ENCODE results near the gene EPHB3. TPM values are rescaled to one million over a fixed set of nuclear protein-coding genes. Genes with fewer than 3 reads are reported as not detected.

The EPHB3 gene
- total and polyA plus RNA-seq, 11 donors = 1.00 to 4.6 (median 1.8) TPM

GRCh38 chr3:184514171-184514490 lies 47.5 kb upstream of the EPHB3 start:
- no peak for DNase-seq
- Histone ChIP-seq H3K27ac (peak overlapping the region in 6 of 12 donors; percentile 34 to 45 (median 37)), H3K4me3 (peak overlapping the region in 10 of 12 donors; percentile 43 to 60 (median 51)), H3K9me3 (peaks cover 0 to 3% (median 0%) of the 10 kb centered on the region in 12 donors), H3K4me1 (peaks cover 0 to 21% (median 9%) of the 10 kb centered on the region in 12 donors), H3K36me3 (no peaks in the 10 kb centered on the region), H3K27me3 (peaks cover 0 to 54% (median 16%) of the 10 kb centered on the region in 9 donors)
- TF ChIP-seq CTCF (IDR thresholded peaks at IDR 0.05) = no peak
- no peak for TF ChIP-seq POLR2A (IDR thresholded peaks at IDR 0.05)
- peak in 1 of 4 donors; percentile 12 for ATAC-seq
- intact Hi-C loops (cut with DNase I) = loop anchor here (1.0 to 10.0 kb wide), 7 partner anchors 47 to 369 kb away; partner anchors contain the start of gene THPO (in 3 of the 10)
- 20 to 27% (median 23%) methylated on average over 10 of the region's 10 CpGs for WGBS, 4 donors

GRCh38 chr3:184523825-184524615 lies 37.6 kb upstream of the EPHB3 start:
- intact Hi-C loops (cut with DNase I) = no loop called here
- peaks cover 0 to 64% (median 35%) of the 10 kb centered on the region in 9 donors for H3K27me3 ChIP-seq
- peak overlapping the region in 2 of 12 donors; percentile 28 to 89 for H3K27ac ChIP-seq
- peak in 3 of 4 donors; percentile 68 to 93 (median 91) for ATAC-seq
- no peaks in the 10 kb centered on the region for H3K36me3 ChIP-seq
- DNase-seq = no peak
- 41 to 56% (median 49%) methylated on average over 7 of the region's 7 CpGs for WGBS, 4 donors
- no peaks in the 10 kb centered on the region for H3K9me3 ChIP-seq
- H3K4me3 ChIP-seq = no peak overlapping the region
- H3K4me1 ChIP-seq = peaks cover 0 to 26% (median 12%) of the 10 kb centered on the region in 12 donors
- TF ChIP-seq POLR2A (IDR thresholded peaks at IDR 0.05) = no peak
- TF ChIP-seq CTCF (IDR thresholded peaks at IDR 0.05) = no peak

GRCh38 chr3:184524981-184525336 lies 36.6 kb upstream of the EPHB3 start:
- ATAC-seq (peak in 3 of 4 donors; percentile 56 to 87 (median 79)), DNase-seq (peak in 2 of 5 donors; percentile 41 to 58)
- TF ChIP-seq CTCF (IDR thresholded peaks at IDR 0.05) (no peak), POLR2A (IDR thresholded peaks at IDR 0.05) (no peak)
- 0 to 5% (median 3%) methylated on average over 7 of the region's 7 CpGs for WGBS, 4 donors
- Histone ChIP-seq H3K4me3 (peak overlapping the region; percentile 18 to 68 (median 58)), H3K27me3 (peaks cover 0 to 60% (median 35%) of the 10 kb centered on the region in 9 donors), H3K4me1 (peaks cover 0 to 26% (median 12%) of the 10 kb centered on the region in 12 donors), H3K36me3 (no peaks in the 10 kb centered on the region), H3K27ac (peak overlapping the region in 11 of 12 donors; percentile 16 to 92 (median 81)), H3K9me3 (no peaks in the 10 kb centered on the region)
- intact Hi-C loops (cut with DNase I) = loop anchor here in 2 of 10 donors (5.0 kb wide), 2 partner anchors 58 to 148 kb away; partner anchors contain the start of gene THPO (in 1 of the 2)

Measured in heart left ventricle (tissue), 16 donors.